CD4-positive, CD25-positive, alpha-beta regulatory T cell (primary cell): ENCODE measurements around the gene PLK5. TPM values are rescaled to one million over a fixed set of nuclear protein-coding genes. Genes with fewer than 3 reads are reported as not detected.

Experiments
- ATAC-seq, 2 donors: fragments of 150-1000 bp; cut with Tn5 transposase; one replicate each; pipeline ENCODE4 v1.10.0; 2021; ENCODE audit warnings: low read depth in 2 of 2, moderate number of reproducible peaks in 2 of 2, moderate library complexity in 1 of 2
- DNase-seq, 3 donors: peaks; one replicate each; pipeline versions ENCODE4 v3.0.0 to v3.0.0-alpha.2; 2012 to 2022; ENCODE audit warnings: mixed read lengths in 1 of 3
- H3K27ac ChIP-seq: one replicate; pipeline ENCODE4 v1.7.0; 2013; ENCODE audit warnings: mild to moderate bottlenecking, low read length; ENCODE audit not compliant: insufficient read depth, poor library complexity, severe bottlenecking
- H3K27me3 ChIP-seq: one replicate; pipeline ENCODE4 v1.7.0; 2013; ENCODE audit warnings: low read length; ENCODE audit not compliant: control insufficient read depth, insufficient read depth
- H3K36me3 ChIP-seq: one replicate; pipeline ENCODE4 v1.7.0; 2013; ENCODE audit warnings: mild to moderate bottlenecking, low read length, moderate library complexity; ENCODE audit not compliant: control insufficient read depth, insufficient read depth
- H3K4me1 ChIP-seq: 2 replicates; pipeline ENCODE4 v1.7.0; 2013; ENCODE audit warnings: mild to moderate bottlenecking, low read length; ENCODE audit not compliant: insufficient read depth, control insufficient read depth, poor library complexity, severe bottlenecking
- H3K4me3 ChIP-seq: one replicate; pipeline ENCODE4 v1.7.0; 2013; ENCODE audit warnings: low read depth, mild to moderate bottlenecking, low read length, moderate library complexity
- H3K9me3 ChIP-seq, 2 experiments: 1 replicate in 1 of 2; 2 replicates in 1 of 2; pipeline ENCODE4 v1.7.0; 2013; ENCODE audit warnings: low read length in 2 of 2, mild to moderate bottlenecking in 1 of 2, moderate library complexity in 1 of 2; ENCODE audit not compliant: control insufficient read depth in 2 of 2
- H3K27ac Mint-ChIP-seq, 3 donors: one replicate each; pipeline ENCODE4 v1.8.0; 2020 to 2022; ENCODE audit warnings: mild to moderate bottlenecking in 3 of 3, mixed read lengths in 3 of 3, moderate library complexity in 2 of 3
- H3K27me3 Mint-ChIP-seq: one replicate; pipeline ENCODE4 v1.8.0; 2022; ENCODE audit warnings: mild to moderate bottlenecking, mixed read lengths
- H3K36me3 Mint-ChIP-seq: one replicate; pipeline ENCODE4 v1.8.0; 2020; ENCODE audit warnings: mixed read lengths
- H3K4me1 Mint-ChIP-seq, 4 donors: one replicate each; pipeline ENCODE4 v1.8.0; 2020 to 2022; ENCODE audit warnings: mixed read lengths in 4 of 4, mild to moderate bottlenecking in 1 of 4
- H3K4me3 Mint-ChIP-seq, 4 donors: one replicate each; pipeline ENCODE4 v1.8.0; 2020 to 2022; ENCODE audit warnings: mild to moderate bottlenecking in 4 of 4, mixed read lengths in 4 of 4, moderate library complexity in 3 of 4
- H3K9me3 Mint-ChIP-seq, 7 donors: one replicate each; pipeline ENCODE4 v1.8.0; 2020 to 2022; ENCODE audit warnings: mixed read lengths in 7 of 7, mild to moderate bottlenecking in 3 of 7, moderate library complexity in 2 of 7
- polyA plus RNA-seq, 4 donors: library from polyadenylated mRNA; unstranded; fragments of 300-500 nt; fragmentation: Illumina TruSeq; gene quantifications; one replicate each; pipeline ENCODE4 v1.2.3, GENCODE V29; 2021
- total RNA-seq: library from RNA; stranded (reverse); gene quantifications from one replicate; pipeline ENCODE4 v1.2.3, GENCODE V29; 2022

PLK5 gene
- total and polyA plus RNA-seq, 5 donors from 2014 or later, result not detected

DNA sequence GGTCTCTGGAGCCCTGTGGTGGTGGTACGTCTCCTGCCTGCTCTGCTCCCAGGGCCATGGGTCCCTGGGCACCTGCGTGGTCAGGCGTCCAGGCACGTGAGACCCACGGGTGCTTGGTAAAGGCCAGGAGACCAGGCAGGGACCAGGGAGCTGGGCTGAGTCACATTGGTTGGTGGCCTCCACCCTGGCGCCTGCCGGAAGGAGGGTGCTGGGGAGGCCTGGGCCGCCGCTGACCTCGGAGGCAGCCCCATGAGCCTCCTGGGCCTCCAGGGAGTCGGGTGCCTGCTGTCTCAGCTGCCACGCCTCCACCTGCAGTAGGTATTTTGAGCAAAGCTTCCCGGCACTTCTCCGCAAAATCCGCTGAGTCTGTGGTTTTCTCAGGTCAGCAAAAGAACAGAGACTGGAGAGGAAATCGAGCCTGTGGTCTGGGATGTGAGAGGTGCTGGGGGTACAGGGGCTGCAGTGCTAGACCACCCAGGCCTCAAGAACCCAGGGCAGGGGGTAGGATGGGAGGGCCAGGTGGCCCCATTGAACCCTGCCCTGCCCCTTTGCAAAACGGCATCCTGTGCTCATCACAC lies 3.6 kb upstream of the PLK5 start:
- Histone ChIP-seq H3K4me1 (no peaks in the 10 kb centered on the region), H3K27ac (no peak overlapping the region), H3K27me3 (peaks cover 6% of the 10 kb centered on the region), H3K4me3 (no peak overlapping the region), H3K36me3 (no peaks in the 10 kb centered on the region), H3K9me3 (no peaks in the 10 kb centered on the region)
- no peaks in the 10 kb centered on the region for H3K36me3 Mint-ChIP-seq
- H3K27me3 Mint-ChIP-seq, result peaks cover 23% of the 10 kb centered on the region
- peaks cover 0 to 7% (median 3%) of the 10 kb centered on the region in 4 donors for H3K4me1 Mint-ChIP-seq
- DNase-seq (no peak), ATAC-seq (no peak)
- no peak overlapping the region for H3K27ac Mint-ChIP-seq
- peaks cover 0 to 4% (median 0%) of the 10 kb centered on the region in 7 donors for H3K9me3 Mint-ChIP-seq
- H3K4me3 Mint-ChIP-seq, result no peak overlapping the region

DNA sequence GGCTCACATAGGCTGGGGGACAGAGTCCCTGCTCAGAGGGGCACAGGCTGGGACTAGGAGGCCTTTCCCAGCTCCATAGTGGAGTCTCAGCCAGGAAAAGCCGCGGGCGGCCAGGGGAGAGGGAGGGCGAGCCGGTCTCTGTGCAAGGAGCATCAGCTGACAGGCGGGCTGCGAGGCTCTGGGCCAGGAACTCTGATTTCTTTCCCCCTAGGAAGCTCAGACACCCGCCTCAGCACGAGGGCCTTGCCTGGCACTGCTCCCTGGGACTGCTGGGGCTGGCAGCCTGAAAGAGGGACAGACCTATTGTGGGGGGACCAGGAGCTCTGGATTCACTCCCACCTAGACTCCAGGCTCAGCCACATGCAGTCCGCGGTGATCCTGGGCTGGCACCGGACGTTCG lies 2.2 kb upstream of the PLK5 start:
- Histone ChIP-seq H3K4me1 (no peaks in the 10 kb centered on the region), H3K27ac (no peak overlapping the region), H3K36me3 (no peaks in the 10 kb centered on the region), H3K4me3 (no peak overlapping the region), H3K27me3 (peaks cover 6% of the 10 kb centered on the region), H3K9me3 (no peaks in the 10 kb centered on the region)
- DNase-seq, result no peak
- no peaks in the 10 kb centered on the region for H3K36me3 Mint-ChIP-seq
- ATAC-seq, result no peak
- peaks cover 0 to 12% (median 3%) of the 10 kb centered on the region in 4 donors for H3K4me1 Mint-ChIP-seq
- H3K9me3 Mint-ChIP-seq, result peaks cover 0 to 4% (median 0%) of the 10 kb centered on the region in 7 donors
- no peak overlapping the region for H3K4me3 Mint-ChIP-seq
- H3K27ac Mint-ChIP-seq, result no peak overlapping the region
- H3K27me3 Mint-ChIP-seq, result peaks cover 31% of the 10 kb centered on the region

DNA sequence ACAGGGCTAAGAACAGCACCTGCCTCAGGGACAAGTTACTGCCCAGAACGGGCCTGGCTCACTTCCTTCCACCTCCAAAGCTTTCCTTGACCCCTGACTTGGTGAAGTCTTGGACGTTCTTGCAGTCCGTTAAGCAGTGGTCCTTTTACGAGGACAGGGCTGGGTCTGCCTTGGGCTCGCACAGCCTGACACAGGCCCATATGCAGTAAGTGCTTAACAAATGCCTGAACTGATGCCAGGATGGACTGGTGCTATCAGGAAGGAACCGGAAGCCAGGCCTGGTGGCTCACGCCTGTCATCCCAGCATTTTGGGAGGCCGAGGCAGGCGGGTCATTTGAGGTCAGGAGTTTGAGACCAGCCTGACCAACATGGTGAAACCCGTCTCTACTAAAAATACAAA lies 1.8 kb upstream of the PLK5 start:
- Histone ChIP-seq H3K4me3 (no peak overlapping the region), H3K9me3 (no peaks in the 10 kb centered on the region), H3K27ac (no peak overlapping the region), H3K36me3 (no peaks in the 10 kb centered on the region), H3K27me3 (peaks cover 6% of the 10 kb centered on the region), H3K4me1 (no peaks in the 10 kb centered on the region)
- Mint-ChIP-seq H3K36me3 (no peaks in the 10 kb centered on the region), H3K4me1 (peaks cover 0 to 12% (median 3%) of the 10 kb centered on the region in 4 donors), H3K27ac (no peak overlapping the region), H3K4me3 (no peak overlapping the region), H3K27me3 (peaks cover 31% of the 10 kb centered on the region), H3K9me3 (peaks cover 0 to 3% (median 0%) of the 10 kb centered on the region in 7 donors)
- no peak for DNase-seq
- ATAC-seq, result no peak

DNA sequence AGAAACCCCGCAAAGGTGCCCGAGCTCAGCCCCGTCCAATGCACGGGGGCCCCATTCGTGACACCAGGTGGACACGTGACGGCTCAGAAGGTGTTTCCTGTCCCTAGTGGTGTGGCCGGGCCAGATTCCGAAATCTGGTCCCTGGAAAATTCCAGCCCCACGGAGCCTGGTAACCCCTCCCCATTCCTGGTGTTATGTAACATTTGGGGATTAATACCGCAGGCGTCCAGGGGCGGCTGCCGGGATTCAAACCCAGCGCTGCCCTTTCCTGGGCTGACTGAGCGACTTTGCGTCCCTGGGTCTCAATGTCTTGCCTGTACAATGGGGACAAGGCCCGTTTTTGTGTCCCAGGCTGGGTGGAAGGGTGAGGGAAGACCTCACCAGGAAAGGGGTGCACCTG lies 1.0 kb upstream of the PLK5 start:
- peaks cover 31% of the 10 kb centered on the region for H3K27me3 Mint-ChIP-seq
- no peaks in the 10 kb centered on the region for H3K9me3 ChIP-seq
- H3K4me1 ChIP-seq, result no peaks in the 10 kb centered on the region
- DNase-seq (no peak), ATAC-seq (no peak)
- peaks cover 0 to 3% (median 0%) of the 10 kb centered on the region in 7 donors for H3K9me3 Mint-ChIP-seq
- no peak overlapping the region for H3K4me3 ChIP-seq
- H3K27ac ChIP-seq, result no peak overlapping the region
- no peaks in the 10 kb centered on the region for H3K36me3 Mint-ChIP-seq
- peaks cover 6% of the 10 kb centered on the region for H3K27me3 ChIP-seq
- H3K27ac Mint-ChIP-seq, result no peak overlapping the region
- no peak overlapping the region for H3K4me3 Mint-ChIP-seq
- H3K36me3 ChIP-seq, result no peaks in the 10 kb centered on the region
- peaks cover 0 to 12% (median 3%) of the 10 kb centered on the region in 4 donors for H3K4me1 Mint-ChIP-seq

DNA sequence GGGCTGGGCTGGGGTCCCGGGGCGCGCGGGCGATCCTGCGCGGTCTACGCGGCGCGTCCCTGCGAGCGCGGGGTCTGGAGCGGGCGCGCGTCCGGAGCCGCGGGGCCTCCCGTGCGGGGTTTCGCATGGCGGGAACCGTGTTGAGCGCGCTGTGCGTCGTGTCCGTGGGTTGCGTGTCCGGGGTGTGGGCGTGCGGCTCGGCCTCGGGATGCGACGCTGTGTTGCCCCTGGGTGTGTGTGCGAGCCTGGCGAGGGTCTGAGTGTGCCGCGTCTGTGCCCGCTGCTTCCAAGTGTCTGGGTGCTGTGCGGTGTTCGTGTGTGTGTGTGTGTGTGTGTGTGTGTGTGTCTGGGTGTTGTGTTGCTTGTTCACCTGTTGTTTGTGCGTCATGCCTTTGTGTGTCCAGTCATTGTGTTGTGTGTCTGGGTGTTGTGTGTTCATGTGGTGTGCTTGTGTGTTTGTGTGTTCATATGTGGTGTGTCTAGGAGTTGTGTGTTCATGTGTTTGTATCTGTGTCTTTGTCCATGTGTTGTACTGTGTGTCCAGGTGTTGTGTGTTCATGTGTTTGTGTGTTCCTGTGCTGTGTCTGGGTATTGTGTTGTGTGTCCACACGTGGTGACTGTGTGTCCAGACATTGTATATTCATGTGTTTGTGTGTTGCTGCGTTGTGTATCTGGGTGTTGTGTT lies 552 bp downstream of the PLK5 start:
- ATAC-seq, result no peak
- H3K4me3 ChIP-seq, result no peak overlapping the region
- DNase-seq, result no peak
- no peaks in the 10 kb centered on the region for H3K36me3 Mint-ChIP-seq
- peaks cover 0 to 12% (median 3%) of the 10 kb centered on the region in 4 donors for H3K4me1 Mint-ChIP-seq
- peaks cover 31% of the 10 kb centered on the region for H3K27me3 Mint-ChIP-seq
- H3K9me3 ChIP-seq, result no peaks in the 10 kb centered on the region
- no peak overlapping the region for H3K27ac ChIP-seq
- peaks cover 0 to 3% (median 0%) of the 10 kb centered on the region in 7 donors for H3K9me3 Mint-ChIP-seq
- no peaks in the 10 kb centered on the region for H3K4me1 ChIP-seq
- no peak overlapping the region for H3K27ac Mint-ChIP-seq
- H3K27me3 ChIP-seq, result peaks cover 6% of the 10 kb centered on the region
- peak overlapping the region in 1 of 4 donors; percentile 44 for H3K4me3 Mint-ChIP-seq
- no peaks in the 10 kb centered on the region for H3K36me3 ChIP-seq

DNA sequence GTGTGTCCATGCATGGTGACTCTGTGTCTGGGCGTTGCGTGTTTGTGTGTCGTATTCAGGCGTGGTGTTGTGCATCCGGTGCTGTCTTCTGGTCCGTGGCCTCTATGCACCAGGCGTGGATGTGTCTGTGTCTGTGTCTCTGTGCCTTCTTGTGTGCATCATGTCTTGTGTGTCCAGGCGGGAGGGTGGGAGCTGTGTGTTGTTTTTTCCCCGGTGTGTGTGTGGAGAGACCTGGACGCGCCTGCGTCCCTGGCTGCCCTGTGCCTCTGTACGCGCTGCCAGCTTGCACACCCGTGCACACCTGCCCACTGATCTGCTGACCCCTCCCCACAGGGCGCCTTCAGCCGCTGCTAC lies 1.1 kb downstream of the PLK5 start:
- DNase-seq (no peak), ATAC-seq (no peak)
- Mint-ChIP-seq H3K36me3 (no peaks in the 10 kb centered on the region), H3K4me1 (peaks cover 0 to 12% (median 3%) of the 10 kb centered on the region in 4 donors), H3K27me3 (peaks cover 34% of the 10 kb centered on the region), H3K9me3 (peaks cover 0 to 3% (median 0%) of the 10 kb centered on the region in 7 donors), H3K4me3 (no peak overlapping the region), H3K27ac (no peak overlapping the region)
- Histone ChIP-seq H3K4me1 (no peaks in the 10 kb centered on the region), H3K9me3 (no peaks in the 10 kb centered on the region), H3K27me3 (peaks cover 6% of the 10 kb centered on the region), H3K27ac (no peak overlapping the region), H3K36me3 (no peaks in the 10 kb centered on the region), H3K4me3 (no peak overlapping the region)

DNA sequence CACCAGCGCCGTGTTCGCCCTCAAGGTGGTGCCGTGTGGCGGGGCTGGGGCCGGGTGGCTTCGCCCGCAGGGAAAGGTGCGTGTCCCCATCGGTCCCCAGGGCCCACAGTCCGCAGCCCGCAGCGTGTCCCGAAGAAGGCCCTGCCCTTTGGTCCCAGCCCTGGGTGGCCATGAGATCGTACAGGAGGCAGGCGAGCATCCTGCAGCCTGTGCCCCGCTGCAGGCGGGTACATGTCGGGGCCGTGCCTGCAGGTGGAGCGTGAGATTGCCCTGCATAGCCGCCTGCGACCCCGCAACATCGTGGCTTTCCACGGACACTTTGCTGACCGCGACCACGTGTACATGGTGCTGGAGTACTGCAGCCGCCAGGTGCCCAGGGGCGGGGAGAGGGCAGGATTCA lies 1.5 kb downstream of the PLK5 start:
- no peaks in the 10 kb centered on the region for H3K36me3 Mint-ChIP-seq

More for the DNA sequence above, 1.5 kb downstream of the PLK5 start:
- H3K27me3 ChIP-seq, result peaks cover 6% of the 10 kb centered on the region
- H3K27me3 Mint-ChIP-seq, result peaks cover 38% of the 10 kb centered on the region
- peaks cover 0 to 3% (median 0%) of the 10 kb centered on the region in 7 donors for H3K9me3 Mint-ChIP-seq
- H3K4me1 ChIP-seq, result no peaks in the 10 kb centered on the region
- no peaks in the 10 kb centered on the region for H3K9me3 ChIP-seq
- H3K27ac Mint-ChIP-seq, result no peak overlapping the region
- no peak overlapping the region for H3K4me3 Mint-ChIP-seq
- peaks cover 0 to 12% (median 3%) of the 10 kb centered on the region in 4 donors for H3K4me1 Mint-ChIP-seq
- DNase-seq (no peak), ATAC-seq (no peak)
- H3K27ac ChIP-seq, result no peak overlapping the region
- H3K36me3 ChIP-seq, result no peaks in the 10 kb centered on the region
- H3K4me3 ChIP-seq, result no peak overlapping the region
